Kidney capillary endothelial cell (primary cell): ENCODE measurements around the gene SLC35E2B.
"Not testable (repeated sequence)": the region's sequence is repeated elsewhere in the genome, so short reads cannot be mapped to it uniquely, and the experiment has no call there.

Experiments used
- DNase-seq: peaks from one replicate; pipeline ENCODE4 v3.0.0-alpha.2; 2018; ENCODE audit warnings: low spot score

SLC35E2B gene

DNA sequence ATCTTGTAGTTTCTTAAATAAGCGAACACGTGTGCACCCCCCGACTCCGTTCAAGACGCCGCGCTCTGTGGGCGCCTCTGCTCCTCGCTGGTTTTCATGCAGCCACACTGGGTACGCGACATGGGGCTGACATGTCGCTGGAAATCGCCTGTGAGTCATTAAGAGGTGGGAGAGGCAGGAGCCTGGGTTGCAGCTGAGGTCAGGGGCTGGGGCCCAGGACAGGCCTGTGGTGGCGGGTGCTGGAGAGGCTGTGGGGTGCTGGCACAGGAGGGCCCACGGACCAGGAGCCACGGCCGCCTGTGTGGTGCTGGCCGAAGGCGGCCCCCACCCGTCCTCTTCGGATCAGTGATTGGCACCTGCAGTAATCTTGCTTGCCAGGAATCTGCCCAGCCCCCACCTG lies 17.8 kb downstream of the SLC35E2B start:
- not testable (repeated sequence) for DNase-seq

DNA sequence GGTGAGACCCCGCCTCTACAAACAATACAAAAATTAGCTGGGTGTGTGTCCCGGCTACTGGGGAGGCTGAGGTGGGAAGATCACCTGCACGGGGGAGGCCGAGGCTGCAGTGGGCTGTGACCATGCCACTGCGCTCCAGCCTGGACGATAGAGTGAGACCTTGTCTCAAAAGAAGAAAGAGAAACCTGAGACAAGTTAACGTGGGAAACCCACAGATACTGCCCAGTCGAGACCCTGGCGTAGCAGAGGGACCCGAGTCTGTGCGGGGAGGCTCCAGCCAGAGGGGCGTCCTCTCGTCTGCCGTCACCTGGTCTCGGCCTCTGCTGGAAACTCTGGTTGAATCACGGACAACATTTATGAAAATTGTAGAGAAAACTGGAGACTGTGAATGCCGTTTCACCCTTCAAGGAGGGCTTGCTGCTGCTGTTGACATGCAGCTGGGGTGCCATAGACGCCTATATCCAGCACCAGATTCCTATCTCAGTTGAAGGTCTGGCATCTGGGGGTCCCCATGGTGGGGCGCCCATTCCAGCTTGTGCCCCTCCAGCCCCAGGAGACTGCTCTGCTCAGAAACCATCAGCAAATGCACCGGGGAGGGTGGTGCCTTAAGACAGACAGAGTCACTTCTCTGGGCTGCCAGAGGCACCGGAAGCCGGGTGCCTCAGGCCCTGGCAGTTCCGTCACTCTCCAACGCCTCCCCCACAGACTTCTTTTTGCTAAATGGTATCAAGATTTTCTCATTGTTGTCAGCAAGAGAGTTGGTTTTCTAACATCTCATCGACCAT lies 20.2 kb downstream of the SLC35E2B start:
- no peak for DNase-seq

GRCh38 chr1:1671365-1672119 lies 21.1 kb downstream of the SLC35E2B start:
- no peak for DNase-seq

GRCh38 chr1:1670866-1671265 lies 21.7 kb downstream of the SLC35E2B start:
- no peak for DNase-seq

GRCh38 chr1:1669468-1670440 lies 22.8 kb downstream of the SLC35E2B start:
- peak; percentile 33 for DNase-seq

GRCh38 chr1:1666526-1666925 lies 26.1 kb downstream of the SLC35E2B start:
- no peak for DNase-seq

DNA sequence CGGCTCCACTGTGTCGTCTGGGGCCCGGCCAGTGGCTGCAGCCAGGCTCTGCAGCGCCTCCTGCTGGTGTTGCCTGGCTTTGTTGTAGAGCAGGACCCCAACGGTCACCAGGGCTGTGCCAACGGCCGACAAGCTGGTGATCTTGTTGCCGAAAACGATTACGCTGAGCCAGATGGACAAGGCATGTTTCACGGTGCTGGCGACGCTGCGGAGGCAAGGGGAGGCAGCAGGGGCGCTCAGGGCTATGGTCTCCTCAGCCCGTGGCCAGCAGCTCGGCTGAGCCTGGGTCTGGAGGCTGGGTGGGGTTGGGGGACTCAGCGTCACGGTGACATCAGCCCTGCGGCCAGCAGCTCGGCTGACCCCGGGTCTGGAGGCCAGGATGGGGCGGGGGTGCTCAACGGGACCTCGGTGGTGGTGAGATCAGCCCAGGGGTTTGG lies 26.8 kb downstream of the SLC35E2B start:
- peak; percentile 30 for DNase-seq

GRCh38 chr1:1664941-1665814 lies 27.4 kb downstream of the SLC35E2B start:
- DNase-seq, result no peak

- not testable (repeated sequence) for DNase-seq
Measured at GRCh38 chr1:1664318-1664717, 28.3 kb downstream of the SLC35E2B start.

DNA sequence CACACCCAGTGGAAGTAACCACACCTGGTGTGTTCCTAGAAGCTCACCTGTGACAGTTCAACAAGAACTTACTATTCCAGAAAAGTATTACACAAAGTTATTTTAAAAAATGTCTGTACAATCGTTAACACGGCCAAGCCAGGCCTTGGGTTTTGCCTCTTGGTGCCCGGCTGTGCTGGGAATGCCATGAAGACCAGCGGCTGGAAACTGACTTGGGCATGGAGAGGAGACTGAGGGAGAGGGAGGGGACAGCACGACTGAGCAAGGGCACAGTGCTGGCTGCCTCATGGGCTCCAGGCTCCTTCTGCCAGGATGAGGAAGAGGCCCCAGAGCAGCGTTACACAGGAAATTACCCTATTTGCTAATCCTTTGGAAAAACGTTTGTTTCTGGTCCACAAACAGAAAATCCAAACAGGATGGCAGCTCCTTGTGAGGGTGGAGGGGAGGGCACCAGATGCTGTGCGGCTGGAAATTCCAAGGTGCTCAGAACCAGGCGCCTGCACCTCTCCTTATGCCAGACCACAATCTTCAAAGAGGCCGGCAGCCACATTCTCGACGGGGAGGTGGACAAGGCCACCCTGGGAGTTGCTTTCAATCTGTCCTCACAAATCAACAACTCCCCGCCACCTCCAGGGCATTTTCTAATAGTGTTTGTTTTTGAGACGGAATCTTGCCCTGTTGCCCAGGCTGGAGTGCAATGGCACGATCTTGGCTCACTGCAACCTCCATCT lies 29.6 kb downstream of the SLC35E2B start:
- DNase-seq, result not testable (repeated sequence)

DNA sequence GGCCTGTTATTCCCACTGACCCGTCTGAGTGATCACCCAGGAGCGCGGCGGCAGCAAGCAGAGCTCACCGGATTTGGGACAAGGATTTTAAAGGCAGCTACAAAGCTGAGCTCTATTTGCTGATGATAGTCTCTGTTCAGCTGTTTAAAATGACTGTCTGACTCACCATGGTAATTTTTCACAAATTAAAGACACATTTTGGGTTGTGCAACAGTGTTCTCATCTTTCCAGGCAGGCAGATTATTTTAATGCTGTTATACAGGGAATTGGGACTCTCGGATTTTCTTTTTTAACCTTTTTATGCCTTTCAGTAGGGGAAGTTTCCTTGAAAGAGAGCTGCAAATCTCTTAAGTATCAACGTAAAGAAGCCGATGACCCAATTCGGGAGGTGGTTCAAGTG lies 30.2 kb downstream of the SLC35E2B start:
- DNase-seq, result not testable (repeated sequence)

DNA sequence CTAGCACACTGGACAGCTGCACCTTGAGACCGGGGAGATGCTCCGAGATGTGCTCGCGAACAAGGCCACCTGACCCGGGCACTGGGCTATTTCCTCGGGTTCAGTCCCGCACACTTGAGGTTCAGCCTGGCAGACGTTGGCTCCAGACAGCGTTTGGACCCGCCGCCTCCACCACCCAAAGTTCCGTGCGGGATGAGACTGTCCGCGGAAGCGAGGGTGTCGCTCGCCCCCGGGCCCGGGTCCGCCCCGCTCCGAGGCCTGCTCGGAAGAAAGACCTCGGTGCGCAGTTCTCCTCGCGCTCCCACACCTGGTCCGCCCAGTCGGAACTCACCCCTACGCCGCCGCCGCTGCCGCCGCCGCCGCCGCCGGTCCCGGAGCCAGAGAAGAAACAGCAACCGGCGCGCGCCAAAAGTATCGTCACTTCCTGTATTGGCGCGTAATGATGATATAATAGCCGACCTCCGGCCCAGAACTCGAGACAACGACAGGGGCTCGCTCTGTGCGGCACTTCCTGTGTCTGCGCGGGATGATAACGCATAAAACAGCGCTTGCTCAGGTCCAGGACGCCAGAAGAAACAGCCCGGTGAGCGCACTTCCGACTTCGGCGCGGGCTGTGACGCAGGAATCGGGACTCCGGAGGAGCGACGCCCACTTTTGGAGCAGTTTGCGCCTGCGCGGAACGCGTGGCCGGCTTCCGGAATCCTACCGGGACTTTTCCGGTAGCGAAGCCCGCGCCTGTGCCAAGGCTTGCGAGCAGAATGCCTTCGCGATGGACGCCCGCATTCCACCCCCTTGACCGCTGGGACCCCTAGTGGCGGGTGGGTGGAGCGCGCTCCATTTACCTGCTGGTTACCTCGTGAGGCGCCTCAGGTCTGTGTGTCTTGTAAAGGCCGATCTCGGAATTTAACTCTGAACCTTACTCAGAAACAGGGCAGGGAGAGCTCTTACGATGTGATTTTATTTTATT lies 33.7 kb downstream of the SLC35E2B start, which contains the start of gene CDK11B:
Gene CDK11B, minus strand, starts transcription at position 422 of the 967 bp plus-strand sequence. CDS start 1,519 bp downstream, outside the sequence.
- DNase-seq, result peak; percentile 87

DNA sequence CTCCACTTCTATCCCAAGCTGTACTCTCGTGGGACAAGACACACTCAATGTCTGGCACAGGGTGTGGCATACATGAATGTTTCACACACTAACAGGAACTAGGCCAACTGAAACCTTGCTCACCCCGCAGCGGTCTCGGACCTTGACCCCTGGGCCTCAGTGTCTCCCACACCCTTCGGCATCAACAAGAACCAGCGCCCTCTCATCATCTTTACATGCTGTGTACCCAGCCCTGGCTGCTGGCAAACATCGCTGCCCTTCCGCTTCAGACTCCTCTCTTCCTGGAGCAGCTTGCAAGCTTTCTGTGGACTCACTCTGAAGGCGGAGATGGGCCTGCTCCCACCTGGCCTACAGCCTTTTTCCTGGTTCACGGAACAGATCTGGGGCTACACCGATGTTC lies 44.3 kb downstream of the SLC35E2B start:
- DNase-seq, result not testable (repeated sequence)

DNA sequence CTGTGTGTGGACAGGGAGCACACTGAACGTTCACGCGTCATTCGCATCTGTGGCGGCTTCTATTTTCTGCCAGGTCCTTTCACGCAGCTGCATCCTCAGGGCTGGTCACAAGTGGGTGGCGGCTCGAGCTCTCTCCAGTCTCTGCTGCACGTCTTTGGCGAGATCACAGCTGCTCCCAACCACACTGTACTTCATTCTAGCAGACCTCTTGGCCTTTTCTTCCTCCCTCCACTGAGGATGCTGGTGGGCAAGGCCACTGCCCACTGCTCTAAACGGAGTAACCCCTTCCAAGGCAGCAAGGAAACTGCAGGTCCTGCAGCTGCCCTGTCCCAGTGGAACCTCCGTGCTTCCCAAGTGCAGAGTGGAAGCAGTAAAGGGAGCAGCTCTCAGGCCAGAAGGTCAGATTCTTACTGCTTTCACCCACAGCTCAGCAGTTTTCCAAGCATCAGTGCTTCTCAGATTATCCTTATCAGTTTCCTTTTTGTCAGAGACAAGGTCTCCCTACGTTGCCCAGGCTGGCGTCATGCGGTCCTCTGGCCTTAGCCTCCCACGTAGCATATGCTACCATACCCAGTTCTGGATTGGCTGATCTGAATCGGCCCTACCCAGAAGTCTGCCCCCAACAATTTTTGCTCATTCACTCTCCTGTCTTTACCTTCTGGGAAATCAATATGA lies 44.9 kb downstream of the SLC35E2B start:
- DNase-seq, result not testable (repeated sequence)

DNA sequence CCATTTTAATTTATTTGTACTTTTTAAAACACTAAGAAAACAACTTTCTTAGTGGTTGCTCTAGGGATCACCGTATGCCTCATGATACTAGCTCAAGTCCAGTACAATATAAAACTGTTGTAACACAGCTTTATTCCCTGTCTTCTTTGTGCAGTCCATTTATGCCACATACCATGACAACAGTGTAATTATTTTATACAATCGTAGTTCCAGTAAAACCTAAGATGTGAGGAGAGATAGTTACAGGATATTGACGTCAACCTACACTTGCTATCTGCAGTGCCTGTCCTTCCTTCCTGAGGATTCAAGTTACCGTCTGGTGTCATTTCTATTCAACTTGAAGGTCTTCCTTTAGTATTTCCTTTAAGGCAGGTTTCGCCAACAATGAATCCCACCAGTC lies 46.3 kb downstream of the SLC35E2B start:
- DNase-seq, result peak; percentile 52

- not testable (repeated sequence) for DNase-seq
Measured at GRCh38 chr1:1640711-1641461, 51.7 kb downstream of the SLC35E2B start.

- DNase-seq, result not testable (repeated sequence)
Measured at GRCh38 chr1:1640081-1640480, 52.5 kb downstream of the SLC35E2B start.

DNA sequence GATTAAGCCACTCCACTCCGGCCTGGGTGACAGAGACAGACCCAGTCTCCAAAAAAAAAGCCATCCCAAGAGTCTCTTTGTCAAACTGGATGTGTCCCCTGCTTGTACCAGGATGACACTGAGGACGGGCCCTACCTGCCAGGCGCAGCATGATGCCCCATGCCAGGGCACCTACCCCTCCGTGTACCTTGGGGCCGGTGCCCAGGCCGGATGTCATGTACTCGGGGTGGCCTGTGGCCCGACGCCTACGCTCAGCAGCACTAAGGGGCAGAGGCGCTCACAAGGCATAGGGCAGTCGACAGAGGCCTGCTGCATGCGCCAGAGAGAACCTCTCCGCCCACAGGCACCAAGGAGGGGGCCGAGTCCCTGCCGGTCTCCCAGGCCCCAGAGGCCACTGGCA lies 53.2 kb downstream of the SLC35E2B start:
- DNase-seq, result not testable (repeated sequence)
